AG08395 (cell line): ENCODE measurements around the gene GRIK3.

Source experiments
- DNase-seq: peaks from one replicate; pipeline ENCODE4 v3.0.0; 2012; ENCODE audit warnings: mixed read lengths, low spot score

Gene GRIK3

GRCh38 chr1:37012226-37012625 is 22.1 kb downstream of the GRIK3 start:
- no peak for DNase-seq

- no peak for DNase-seq
Measured at GRCh38 chr1:37010011-37010410, 24.3 kb downstream of the GRIK3 start.

GRCh38 chr1:37009521-37009920 is 24.8 kb downstream of the GRIK3 start:
- no peak for DNase-seq

GRCh38 chr1:37006132-37006868 is 28.0 kb downstream of the GRIK3 start:
- no peak for DNase-seq

- no peak for DNase-seq
Measured at GRCh38 chr1:37002898-37003297, 31.4 kb downstream of the GRIK3 start.

GRCh38 chr1:37001703-37002102 is 32.6 kb downstream of the GRIK3 start:
- DNase-seq: no peak

- no peak for DNase-seq
Measured at GRCh38 chr1:36996106-36996505, 38.2 kb downstream of the GRIK3 start.

GRCh38 chr1:36994868-36995267 is 39.4 kb downstream of the GRIK3 start:
- DNase-seq: no peak

- DNase-seq: no peak
Measured at GRCh38 chr1:36994294-36994693, 40.0 kb downstream of the GRIK3 start.

- DNase-seq: no peak
Measured at GRCh38 chr1:36992139-36992943, 42.0 kb downstream of the GRIK3 start.

- DNase-seq: no peak
Measured at GRCh38 chr1:36991551-36991950, 42.8 kb downstream of the GRIK3 start.

- no peak for DNase-seq
Measured at GRCh38 chr1:36990928-36991327, 43.4 kb downstream of the GRIK3 start.

GRCh38 chr1:36989241-36989640 is 45.1 kb downstream of the GRIK3 start:
- no peak for DNase-seq

- DNase-seq: no peak
Measured at GRCh38 chr1:36988741-36989193, 45.5 kb downstream of the GRIK3 start.

- no peak for DNase-seq
Measured at GRCh38 chr1:36988321-36988720, 46.0 kb downstream of the GRIK3 start.

GRCh38 chr1:36987276-36987675 is 47.0 kb downstream of the GRIK3 start:
- no peak for DNase-seq

GRCh38 chr1:36986241-36986985 is 47.9 kb downstream of the GRIK3 start:
- no peak for DNase-seq

GRCh38 chr1:36984675-36985074 is 49.6 kb downstream of the GRIK3 start:
- DNase-seq: no peak

- no peak for DNase-seq
Measured at GRCh38 chr1:36984026-36984425, 50.3 kb downstream of the GRIK3 start.

- no peak for DNase-seq
Measured at GRCh38 chr1:36982709-36983108, 51.6 kb downstream of the GRIK3 start.

GRCh38 chr1:36981771-36982622 is 52.3 kb downstream of the GRIK3 start:
- DNase-seq: no peak

GRCh38 chr1:36981126-36981525 is 53.2 kb downstream of the GRIK3 start:
- DNase-seq: no peak
